SK-N-SH treated with all-trans-retinoic acid at 6 μM for 48 hours (cell line): ENCODE data around the gene FAM47A.

ENCODE experiments used
- ARNTL ChIP-seq: fragments of 450-650 bp; formaldehyde crosslinking; IDR thresholded peaks from 2 replicates; pipeline ENCODE4 v1.5.0; 2020; ENCODE audit warnings: low read depth, mild to moderate bottlenecking, moderate library complexity, borderline replicate concordance
- BACH2 ChIP-seq: fragments of 250-450 bp; sonication (Bioruptor Pico); IDR thresholded peaks from 2 replicates; pipeline ENCODE4 v1.9.0; 2021; ENCODE audit warnings: mild to moderate bottlenecking, borderline replicate concordance
- PATZ1 ChIP-seq: fragments of 250-450 bp; sonication (Bioruptor Pico); IDR thresholded peaks from 2 replicates; pipeline ENCODE4 v1.8.0; 2020; ENCODE audit warnings: mild to moderate bottlenecking, moderate library complexity, borderline replicate concordance
- PPARA ChIP-seq: fragments of 250-450 bp; sonication (Bioruptor Pico); IDR thresholded peaks from 2 replicates; pipeline ENCODE4 v1.5.0; 2020; ENCODE audit warnings: mild to moderate bottlenecking, borderline replicate concordance
- RARB ChIP-seq: fragments of 250-450 bp; sonication (Bioruptor Pico); IDR thresholded peaks from 2 replicates; pipeline ENCODE4 v1.8.0; 2021; ENCODE audit warnings: mild to moderate bottlenecking, moderate library complexity
- SNAI2 ChIP-seq: fragments of 250-450 bp; sonication (Bioruptor Pico); IDR thresholded peaks from 2 replicates; pipeline ENCODE4 v1.5.0; 2020; ENCODE audit warnings: mild to moderate bottlenecking, moderate library complexity
- TOX ChIP-seq: fragments of 250-450 bp; sonication (Bioruptor Pico); IDR thresholded peaks from 2 replicates; pipeline ENCODE4 v1.8.0; 2021; ENCODE audit warnings: mild to moderate bottlenecking, moderate library complexity, borderline replicate concordance
- ZC3H10 ChIP-seq: fragments of 250-450 bp; sonication (Bioruptor Pico); IDR thresholded peaks from 2 replicates; pipeline ENCODE4 v1.5.1; 2021; ENCODE audit warnings: mild to moderate bottlenecking, moderate library complexity
- ZFP3 ChIP-seq: fragments of 250-450 bp; sonication (Bioruptor Pico); IDR thresholded peaks from 2 replicates; pipeline ENCODE4 v1.5.0; 2020; ENCODE audit warnings: mild to moderate bottlenecking, moderate library complexity

- no peak for TF ChIP-seq PATZ1 (CRISPR knock-in tag)
- no peak for TF ChIP-seq TOX (CRISPR knock-in tag)
- TF ChIP-seq PPARA (CRISPR knock-in tag), result no peak
- no peak for TF ChIP-seq ZC3H10
- no peak for TF ChIP-seq ARNTL
- TF ChIP-seq RARB, result no peak
- no peak for TF ChIP-seq SNAI2 (CRISPR knock-in tag)
- no peak for TF ChIP-seq ZFP3
- no peak for TF ChIP-seq BACH2 (CRISPR knock-in tag)
These were observed 6.1 kb downstream of the FAM47A start for GRCh38 chrX:34126011-34126410.
